ENCODE results near the gene STK32B. TPM values are rescaled to one million over a fixed set of nuclear protein-coding genes. Genes with fewer than 3 reads are reported as not detected.

Gene STK32B
- total and polyA plus RNA-seq, 11 donors: 0.08 to 2.0 (median 0.25) TPM

GRCh38 chr4:5261866-5262265 lies 210.6 kb downstream of the STK32B start:
- intact Hi-C loops (cut with DNase I): no loop called here
- no peaks in the 10 kb centered on the region for H3K27me3 ChIP-seq
- 83 to 85% (median 84%) methylated on average over 4 of the region's 4 CpGs for WGBS, 4 donors
- H3K4me3 ChIP-seq: no peak overlapping the region
- DNase-seq (no peak), ATAC-seq (no peak)
- H3K27ac ChIP-seq: no peak overlapping the region
- no peaks in the 10 kb centered on the region for H3K36me3 ChIP-seq
- no peaks in the 10 kb centered on the region for H3K4me1 ChIP-seq
- TF ChIP-seq CTCF (IDR thresholded peaks at IDR 0.05): no peak
- no peak for TF ChIP-seq POLR2A (IDR thresholded peaks at IDR 0.05)
- no peaks in the 10 kb centered on the region for H3K9me3 ChIP-seq

- intact Hi-C loops (cut with DNase I): no loop called here
- ATAC-seq (no peak), DNase-seq (no peak)
- Histone ChIP-seq H3K27ac (no peak overlapping the region), H3K4me3 (no peak overlapping the region), H3K27me3 (peaks cover 0 to 13% (median 0%) of the 10 kb centered on the region in 9 donors), H3K9me3 (no peaks in the 10 kb centered on the region), H3K36me3 (no peaks in the 10 kb centered on the region), H3K4me1 (no peaks in the 10 kb centered on the region)
- TF ChIP-seq POLR2A (IDR thresholded peaks at IDR 0.05): no peak
- no peak for TF ChIP-seq CTCF (IDR thresholded peaks at IDR 0.05)
- WGBS, 4 donors: 63 to 83% (median 80%) methylated on average over 2 of the region's 2 CpGs
These were observed 215.7 kb downstream of the STK32B start for GRCh38 chr4:5266991-5267390.

- H3K4me3 ChIP-seq: no peak overlapping the region
These were observed 216.1 kb downstream of the STK32B start for GRCh38 chr4:5267408-5267807.

GRCh38 chr4:5276475-5277075 lies 225.3 kb downstream of the STK32B start:
- H3K4me1 ChIP-seq: no peaks in the 10 kb centered on the region
- H3K4me3 ChIP-seq: no peak overlapping the region
- 86 to 88% (median 87%) methylated on average over 11 of the region's 11 CpGs for WGBS, 4 donors
- H3K36me3 ChIP-seq: no peaks in the 10 kb centered on the region
- no peaks in the 10 kb centered on the region for H3K9me3 ChIP-seq
- DNase-seq (no peak), ATAC-seq (no peak)
- TF ChIP-seq CTCF (IDR thresholded peaks at IDR 0.05) (no peak), POLR2A (IDR thresholded peaks at IDR 0.05) (no peak)
- no peak overlapping the region for H3K27ac ChIP-seq
- intact Hi-C loops (cut with DNase I): no loop called here
- peaks cover 0 to 3% (median 0%) of the 10 kb centered on the region in 9 donors for H3K27me3 ChIP-seq

More at GRCh38 chr4:5267408-5267807, 216.1 kb downstream of the STK32B start:
- no peaks in the 10 kb centered on the region for H3K4me1 ChIP-seq
- H3K27ac ChIP-seq: no peak overlapping the region
- no peaks in the 10 kb centered on the region for H3K36me3 ChIP-seq
- TF ChIP-seq POLR2A (IDR thresholded peaks at IDR 0.05): no peak
- no peaks in the 10 kb centered on the region for H3K9me3 ChIP-seq
- intact Hi-C loops (cut with DNase I): no loop called here
- ATAC-seq (no peak), DNase-seq (no peak)
- WGBS, 4 donors: 82 to 88% (median 84%) methylated on average over 8 of the region's 8 CpGs
- peaks cover 0 to 13% (median 0%) of the 10 kb centered on the region in 9 donors for H3K27me3 ChIP-seq

- intact Hi-C loops (cut with DNase I): no loop called here
- Histone ChIP-seq H3K36me3 (no peaks in the 10 kb centered on the region), H3K27ac (no peak overlapping the region), H3K4me1 (no peaks in the 10 kb centered on the region), H3K9me3 (no peaks in the 10 kb centered on the region), H3K27me3 (peaks cover 0 to 3% (median 0%) of the 10 kb centered on the region in 9 donors), H3K4me3 (no peak overlapping the region)
- no peak for ATAC-seq
- 83 to 86% (median 85%) methylated on average over 2 of the region's 2 CpGs for WGBS, 4 donors
- no peak for TF ChIP-seq CTCF (IDR thresholded peaks at IDR 0.05)
- no peak for TF ChIP-seq POLR2A (IDR thresholded peaks at IDR 0.05)
- DNase-seq: no peak
These were observed 225.8 kb downstream of the STK32B start for GRCh38 chr4:5277079-5277478.

All from heart left ventricle (tissue), 16 donors.